GM18873 (cell line): ENCODE measurements around the gene HIPK3.
"Not testable (repeated sequence)": the region's sequence is repeated elsewhere in the genome, so short reads cannot be mapped to it uniquely, and the experiment has no call there.

Source experiments
- ATAC-seq: cut with Tn5 transposase; IDR thresholded peaks from one replicate; pipeline ENCODE4 v1.9.1; 2021; ENCODE audit warnings: mild to moderate bottlenecking, moderate library complexity, moderate number of reproducible peaks; ENCODE audit not compliant: unreplicated experiment, low FRiP score

Gene HIPK3

DNA sequence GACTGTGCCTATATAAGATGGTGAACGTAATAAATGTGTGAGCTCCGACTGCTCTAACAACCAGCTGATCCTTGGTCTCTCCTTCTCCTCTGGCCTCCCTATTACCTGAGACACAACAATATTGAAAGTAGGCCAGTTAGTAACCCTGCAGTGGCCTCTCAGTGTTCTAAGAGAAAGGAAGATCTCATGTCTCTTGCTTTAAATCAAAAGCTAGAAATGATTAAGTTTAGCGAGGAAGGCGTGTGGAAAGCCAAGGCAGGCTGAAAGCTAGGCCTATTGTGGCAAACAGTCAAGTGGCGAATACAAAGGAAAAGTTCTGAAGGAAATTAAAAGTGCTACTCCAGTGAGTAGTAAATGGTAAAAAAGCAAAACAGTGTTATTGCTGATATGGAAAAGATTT lies 39.5 kb downstream of the HIPK3 start:
- no peak for ATAC-seq

DNA sequence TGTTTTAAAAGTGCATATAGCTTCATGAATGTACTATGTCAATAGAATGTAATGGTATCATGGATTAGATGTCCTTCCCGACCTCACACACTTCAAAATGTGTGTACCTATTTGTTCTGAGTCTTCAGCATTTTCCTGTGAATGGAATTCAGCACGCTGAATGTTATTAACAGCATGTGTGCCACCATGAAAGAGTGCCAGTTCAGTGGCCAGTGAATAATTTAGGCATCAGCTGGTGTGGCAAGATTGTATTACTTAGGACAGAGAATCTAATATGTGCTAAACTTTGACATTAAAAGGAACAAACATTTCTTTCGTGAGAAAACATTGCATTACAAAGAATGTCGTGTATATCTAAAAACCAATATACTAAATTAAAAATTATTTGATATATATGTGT lies 46.4 kb downstream of the HIPK3 start:
- ATAC-seq = no peak

DNA sequence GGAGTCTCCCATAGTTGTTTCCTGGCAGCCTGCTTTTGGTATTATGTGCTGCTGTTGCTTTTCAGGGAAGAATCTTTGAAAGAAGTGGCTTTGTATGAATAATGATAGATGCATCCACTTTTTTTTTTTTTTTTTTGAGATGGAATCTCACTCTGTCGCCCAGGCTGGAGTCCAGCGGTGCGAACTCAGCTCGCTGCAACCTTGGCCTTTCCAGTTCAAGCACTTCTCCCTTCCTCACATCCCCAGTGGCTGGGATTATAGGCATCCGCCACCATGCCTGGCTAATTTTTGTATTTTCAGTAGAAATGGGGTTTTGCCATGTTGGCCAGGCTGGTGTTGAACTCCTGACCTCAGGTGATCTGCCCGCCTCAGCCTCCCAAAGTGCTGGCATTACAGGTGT lies 49.6 kb downstream of the HIPK3 start:
- not testable (repeated sequence) for ATAC-seq

DNA sequence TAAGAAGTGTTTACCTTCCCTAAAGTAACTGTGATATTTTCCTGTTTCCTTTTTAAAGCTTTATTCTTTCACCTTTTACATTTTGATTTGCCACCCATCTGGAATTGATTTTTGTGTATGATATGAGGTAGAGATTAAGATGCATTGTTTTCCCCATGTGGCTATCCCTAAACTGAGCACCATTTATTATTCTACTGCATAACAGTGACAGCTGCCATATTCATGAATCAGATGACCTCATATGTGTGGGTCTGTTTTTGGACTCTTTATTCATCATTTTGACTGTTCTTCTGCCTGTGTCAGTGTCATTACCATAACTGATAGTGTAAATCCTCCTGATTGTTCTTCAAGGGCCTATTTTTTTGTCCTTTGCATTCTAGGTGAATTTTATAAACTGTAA lies 50.8 kb downstream of the HIPK3 start:
- ATAC-seq = no peak

DNA sequence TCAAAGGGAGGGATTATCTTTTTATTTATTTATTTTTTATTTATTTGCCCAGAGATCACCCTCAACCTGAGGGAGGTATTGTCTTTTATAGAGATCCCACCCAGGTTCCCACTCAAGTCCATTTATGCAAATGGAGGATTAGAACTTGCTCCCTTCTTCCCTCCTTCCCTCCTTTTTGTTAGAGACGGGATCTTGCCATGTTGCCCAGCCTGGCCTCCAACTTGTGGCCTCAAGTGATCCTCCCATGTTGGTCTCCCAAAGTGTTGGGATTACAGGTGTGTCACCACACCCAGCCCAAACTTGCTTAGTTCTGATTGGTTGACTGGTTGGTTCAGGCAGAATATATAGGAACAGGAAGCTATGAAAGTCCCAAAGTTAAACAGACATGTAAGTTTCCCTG lies 51.9 kb downstream of the HIPK3 start:
- no peak for ATAC-seq

DNA sequence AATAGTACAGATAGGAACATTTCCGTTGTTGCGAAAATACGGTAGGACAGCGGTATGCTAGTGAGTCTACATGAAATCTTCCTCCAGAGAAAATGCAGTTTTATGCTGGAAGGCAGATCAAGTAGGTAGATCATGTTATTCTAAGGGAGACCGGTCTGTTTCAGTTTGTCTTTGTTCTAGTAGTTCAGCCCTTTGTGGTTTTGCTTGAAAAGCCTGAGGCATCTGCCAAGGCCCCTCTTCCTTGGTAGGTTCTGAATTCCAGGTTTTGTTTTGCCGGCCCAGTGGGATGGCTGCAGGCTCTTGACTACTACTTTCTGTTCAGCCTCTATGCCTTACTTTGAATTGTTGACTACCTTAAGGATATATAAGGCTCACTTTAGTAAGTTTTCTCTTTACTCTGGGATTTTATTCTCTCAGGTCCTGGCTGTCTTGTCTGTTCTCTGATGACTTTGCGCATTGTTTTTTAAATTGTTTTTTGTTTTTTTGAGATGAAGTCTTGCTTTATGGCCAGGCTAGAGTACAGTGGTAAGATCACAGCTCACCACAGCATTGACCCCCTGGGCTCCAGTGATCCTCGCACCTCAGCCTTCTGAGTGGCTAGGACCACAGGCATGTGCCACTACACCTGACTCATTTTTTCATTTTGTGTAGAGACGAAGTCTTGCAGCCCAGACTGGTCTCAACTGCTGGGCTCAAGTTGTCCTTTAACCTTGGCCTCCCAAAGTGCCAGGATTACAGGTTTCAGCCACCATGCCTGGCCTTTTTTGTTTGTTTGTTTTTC lies 53.7 kb downstream of the HIPK3 start:
- no peak for ATAC-seq

DNA sequence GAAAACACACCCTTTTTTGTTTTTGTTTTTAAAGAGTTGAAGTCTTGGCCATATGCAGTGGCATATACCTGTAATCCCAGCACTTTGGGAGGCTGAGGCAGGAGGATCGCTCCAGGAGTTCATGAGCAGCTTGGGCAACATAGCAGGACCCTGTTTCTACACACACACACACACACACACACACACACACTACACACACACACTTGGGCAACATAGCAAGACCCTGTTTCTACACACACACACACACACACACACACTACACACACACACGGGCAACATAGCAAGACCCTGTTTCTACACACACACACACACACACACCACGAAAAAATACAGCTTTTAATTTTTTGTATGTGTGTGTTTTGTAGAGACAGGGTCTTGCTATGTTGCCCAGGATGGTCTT lies 54.5 kb downstream of the HIPK3 start:
- no peak for ATAC-seq

DNA sequence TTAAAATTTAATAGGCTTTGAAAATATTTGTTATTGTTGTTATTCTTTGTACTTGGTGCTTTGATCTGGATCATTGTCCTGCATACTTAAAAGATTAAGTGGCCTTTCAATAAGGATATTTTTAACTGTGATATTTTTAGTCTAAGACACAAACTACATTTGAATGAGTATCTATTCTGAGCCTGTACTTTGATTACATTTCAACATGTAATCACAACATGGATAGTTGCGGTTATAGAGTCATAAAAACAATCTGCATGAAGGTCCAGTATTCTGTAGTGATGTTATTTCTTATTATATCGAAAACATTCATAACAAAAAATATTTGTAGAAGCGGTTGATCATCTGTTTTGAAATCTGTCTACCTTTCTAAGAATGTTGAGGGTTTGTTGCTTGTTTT lies 58.6 kb downstream of the HIPK3 start:
- ATAC-seq = no peak

DNA sequence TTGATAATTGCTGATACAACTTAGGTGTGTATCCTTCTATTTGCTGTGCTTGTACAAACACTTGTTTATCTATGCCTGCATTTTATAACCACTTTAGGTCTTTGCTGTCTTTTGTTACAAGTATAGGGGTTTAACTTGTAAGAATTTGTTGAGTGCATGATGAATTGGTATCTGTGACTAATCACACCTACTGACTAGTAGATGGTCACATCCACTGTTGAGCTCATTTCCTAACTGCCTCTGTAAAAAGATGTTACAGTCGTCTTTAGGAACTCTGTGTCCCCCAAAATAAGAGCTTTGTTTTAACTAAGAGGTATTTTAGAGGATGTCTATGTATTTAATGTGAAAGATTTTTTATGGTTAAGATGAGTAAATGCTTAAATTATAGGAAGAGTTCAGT lies 60.5 kb downstream of the HIPK3 start:
- no peak for ATAC-seq

DNA sequence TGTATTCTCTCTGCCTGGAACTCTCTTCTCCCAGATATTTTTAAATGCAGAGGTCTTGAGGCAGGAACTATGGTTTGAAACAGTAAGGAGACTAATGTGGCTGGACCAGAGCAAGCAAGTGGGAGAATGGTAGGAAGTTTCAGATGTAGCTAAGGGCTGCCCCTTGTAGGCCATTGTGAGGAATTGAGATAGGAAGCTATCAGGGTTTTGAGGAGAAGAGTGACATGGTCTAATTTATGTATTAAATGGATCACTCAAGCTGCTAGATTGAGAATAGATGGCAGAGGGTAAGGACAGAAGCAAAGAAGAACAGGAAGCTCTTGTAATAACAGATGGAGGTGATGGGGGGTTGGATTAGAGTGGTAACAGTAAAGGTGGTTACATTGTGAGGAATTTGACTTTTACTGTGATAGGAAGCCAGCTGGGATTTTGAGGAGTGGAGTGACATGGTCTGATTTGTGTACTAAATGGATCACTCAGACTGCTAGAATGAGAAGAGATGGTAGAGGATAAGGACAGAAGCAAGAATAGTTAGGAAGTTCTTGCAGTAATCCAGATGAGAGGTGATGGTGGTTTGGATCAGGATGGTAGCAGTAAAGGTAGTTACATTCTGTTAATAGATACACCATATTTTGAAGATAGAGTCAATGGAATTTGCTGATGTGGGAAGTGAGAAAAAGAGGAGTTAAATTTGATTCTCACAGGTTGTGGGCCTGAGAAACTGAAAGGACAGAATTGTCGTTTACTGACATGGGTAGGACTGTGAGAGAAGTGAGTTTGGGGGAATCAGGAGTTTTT lies 63.0 kb downstream of the HIPK3 start:
- no peak for ATAC-seq

DNA sequence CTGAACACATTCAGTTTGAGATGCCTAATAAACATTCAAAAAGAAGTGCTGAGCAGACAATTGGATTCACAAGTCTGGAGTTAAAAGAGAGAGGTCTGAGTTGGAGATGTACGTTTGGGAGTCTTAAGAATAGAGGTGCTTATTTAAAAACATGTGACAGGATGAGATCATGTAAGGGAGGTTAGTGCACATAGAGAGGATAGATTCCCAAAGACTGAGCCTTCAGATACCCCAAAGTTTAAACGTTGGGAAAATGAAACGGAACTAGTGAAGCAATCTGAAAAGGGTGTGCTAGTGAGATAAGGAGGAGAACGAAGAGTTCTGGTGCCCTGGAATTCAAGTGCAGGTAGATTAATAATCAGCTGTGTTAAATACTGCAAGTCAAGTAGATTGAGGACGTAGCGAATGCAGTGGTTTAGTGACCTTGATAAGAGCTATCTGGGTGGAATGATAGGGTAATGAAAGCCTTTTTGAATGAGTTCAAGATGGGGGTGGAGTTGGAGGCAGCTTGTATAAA lies 63.7 kb downstream of the HIPK3 start:
- ATAC-seq = no peak

DNA sequence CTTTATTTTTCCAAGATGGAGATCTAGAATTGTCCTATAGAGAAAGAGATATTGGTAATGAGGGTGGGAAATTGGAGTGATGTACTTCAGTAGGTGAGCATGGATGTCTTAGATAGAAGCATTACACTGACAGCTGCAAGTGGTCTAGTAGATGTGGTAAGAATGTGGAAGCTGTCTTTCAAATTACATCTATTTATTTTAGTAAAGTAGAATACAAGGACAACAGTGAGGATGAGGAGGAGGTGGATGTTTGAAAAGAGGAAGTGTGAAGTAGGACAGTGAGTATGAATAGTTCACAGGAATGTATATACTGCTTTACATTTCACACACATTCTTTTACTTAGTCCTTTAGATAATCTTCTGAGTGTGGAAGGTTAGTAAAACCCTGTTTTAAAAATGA lies 64.2 kb downstream of the HIPK3 start:
- ATAC-seq = no peak

DNA sequence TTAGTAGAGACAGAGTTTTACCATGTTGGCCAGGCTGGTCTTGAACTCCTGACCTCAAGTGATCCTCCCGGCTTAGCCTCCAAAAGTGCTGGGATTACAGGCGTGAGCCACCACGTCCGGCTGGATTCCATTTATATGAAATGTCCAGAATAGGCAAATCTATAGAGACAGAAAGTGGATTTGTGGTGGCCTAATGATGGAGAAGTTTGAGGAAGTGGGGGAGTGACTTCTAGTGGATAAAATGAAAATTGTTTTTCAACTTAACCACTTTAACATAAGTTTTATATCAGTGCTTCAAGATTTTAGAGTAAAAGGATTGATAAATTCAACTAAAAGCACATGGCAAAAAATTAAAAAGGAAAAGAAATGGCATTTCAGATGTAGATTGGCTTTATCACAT lies 66.2 kb downstream of the HIPK3 start:
- no peak for ATAC-seq

DNA sequence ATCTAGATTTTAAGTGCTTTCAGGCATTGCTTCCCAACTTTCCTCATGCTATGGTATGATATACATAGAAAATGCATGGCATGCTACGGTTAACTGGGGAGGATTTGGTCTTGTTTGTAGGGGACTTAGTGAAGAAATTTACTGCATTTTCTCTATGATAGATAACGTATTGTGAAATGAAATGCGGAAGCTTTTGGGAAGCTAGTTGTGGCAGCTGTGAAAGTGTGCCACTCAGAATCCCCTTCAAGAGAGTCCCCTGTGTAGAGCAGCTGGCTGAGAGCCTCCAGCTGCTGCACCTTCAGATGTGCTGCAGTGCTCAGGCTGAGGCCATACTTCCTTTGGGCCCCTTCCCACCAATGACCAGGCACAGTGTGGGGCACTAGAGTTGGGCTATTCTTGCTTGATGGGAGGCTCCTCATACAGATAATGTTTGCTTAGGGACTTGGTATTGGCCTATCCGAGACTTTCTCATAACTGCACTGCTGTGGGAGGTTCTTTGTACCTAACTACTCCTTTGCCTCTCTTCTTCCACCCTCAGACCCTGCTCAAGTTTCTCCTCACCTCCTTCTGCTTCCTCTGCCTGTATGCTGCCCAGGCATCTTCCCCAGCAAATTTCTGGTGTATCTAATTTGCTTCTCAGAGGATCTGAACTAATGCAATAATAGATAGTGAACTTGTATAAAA lies 67.3 kb downstream of the HIPK3 start:
- no peak for ATAC-seq

DNA sequence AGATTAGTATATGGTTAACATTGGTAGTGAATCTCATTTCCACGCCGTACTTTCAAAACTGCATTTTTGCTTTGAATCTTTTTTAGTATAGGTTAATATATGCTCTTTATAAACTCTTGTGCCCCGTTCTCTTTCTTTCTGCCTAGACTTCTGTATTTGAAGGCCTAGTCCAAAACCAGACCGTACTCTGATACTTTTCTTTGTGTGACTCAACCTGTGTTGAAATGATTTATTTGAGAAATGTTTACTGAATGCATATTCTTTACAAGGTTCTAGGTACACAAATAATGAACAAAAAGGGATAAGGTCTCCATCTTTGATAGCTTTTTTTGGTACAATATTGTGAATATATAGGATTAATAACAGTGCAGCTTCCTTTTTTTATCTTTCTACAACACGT lies 68.3 kb downstream of the HIPK3 start:
- ATAC-seq = no peak

DNA sequence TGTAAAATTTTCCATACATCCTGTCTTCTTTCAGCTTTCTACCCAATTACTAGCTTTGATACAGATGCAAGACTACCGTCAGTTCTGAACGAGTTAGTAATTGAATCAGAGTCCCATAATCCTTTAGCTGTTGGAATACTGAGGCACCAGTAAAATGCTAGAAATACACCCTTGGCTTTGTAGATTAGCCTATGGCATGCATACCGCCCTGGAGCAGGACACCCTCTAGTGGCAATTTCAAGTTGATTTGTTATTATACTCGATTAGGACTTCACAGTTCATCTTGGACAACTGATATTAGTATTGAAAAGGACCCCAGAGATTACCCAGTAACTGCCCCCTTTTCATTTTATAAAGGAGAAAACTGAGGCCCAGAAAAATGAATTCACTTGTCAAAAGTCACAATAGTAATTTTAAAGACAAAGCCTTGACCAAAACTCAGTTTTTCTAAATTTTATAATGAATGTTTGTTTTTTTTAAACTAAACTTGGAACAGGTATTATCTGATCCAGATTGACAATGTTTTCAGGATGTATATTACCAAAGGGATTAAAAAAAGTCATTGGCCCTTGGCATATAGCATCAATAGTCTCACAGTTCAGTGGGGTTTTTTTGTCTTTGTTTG lies 72.6 kb downstream of the HIPK3 start:
- peak; percentile 58 for ATAC-seq

DNA sequence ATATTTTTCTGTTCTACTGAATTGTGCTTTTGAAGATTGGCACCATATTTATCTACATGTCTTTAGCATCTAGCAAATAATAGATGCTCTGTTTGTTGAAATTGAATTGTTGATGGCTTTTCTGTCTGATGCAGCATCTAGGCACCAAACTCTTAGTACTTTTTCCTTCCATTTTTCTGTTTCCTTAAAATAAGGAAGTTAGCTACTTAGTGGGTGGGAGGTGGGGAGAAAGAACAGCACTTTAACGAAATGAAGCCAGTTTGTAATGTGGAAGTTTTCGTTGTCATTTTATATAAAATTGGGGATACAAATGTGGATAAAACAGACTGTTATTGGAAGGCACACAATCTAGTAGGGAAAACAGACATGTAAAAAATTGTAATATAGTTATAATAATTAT lies 76.6 kb downstream of the HIPK3 start:
- ATAC-seq = no peak

DNA sequence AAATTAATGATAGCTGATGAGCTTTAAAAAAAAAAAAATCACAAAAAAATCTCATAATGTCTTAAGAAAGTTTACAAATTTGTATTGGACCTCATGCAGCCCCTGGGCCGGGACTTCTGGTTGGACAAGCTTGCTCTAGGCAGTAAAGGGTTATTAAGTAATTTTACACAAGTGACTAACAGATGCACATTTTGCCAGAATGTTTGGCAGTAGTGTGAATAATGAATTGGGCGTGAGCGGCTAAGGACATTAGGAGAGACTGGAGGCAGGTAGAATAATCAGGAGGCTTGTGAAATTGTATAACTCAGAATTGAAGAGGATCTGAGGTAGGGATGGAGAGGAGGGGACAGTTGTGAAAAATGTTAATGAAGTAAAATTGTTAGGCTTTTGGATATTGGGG lies 77.4 kb downstream of the HIPK3 start:
- ATAC-seq = no peak

DNA sequence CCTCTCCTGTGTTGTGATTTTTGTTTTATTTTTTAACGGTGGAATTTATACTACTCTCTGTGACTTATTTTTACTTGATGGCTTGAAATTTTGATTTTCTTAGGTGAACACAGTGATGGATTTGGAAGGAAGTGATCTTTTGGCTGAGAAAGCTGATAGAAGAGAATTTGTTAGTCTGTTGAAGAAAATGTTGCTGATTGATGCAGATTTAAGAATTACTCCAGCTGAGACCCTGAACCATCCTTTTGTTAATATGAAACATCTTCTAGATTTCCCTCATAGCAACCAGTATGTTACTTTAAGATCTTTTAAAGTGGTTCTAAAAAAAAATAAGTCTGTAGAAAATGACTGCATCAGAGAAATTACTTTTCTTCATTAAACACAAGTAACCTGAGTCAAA lies 82.1 kb downstream of the HIPK3 start:
- ATAC-seq = no peak

DNA sequence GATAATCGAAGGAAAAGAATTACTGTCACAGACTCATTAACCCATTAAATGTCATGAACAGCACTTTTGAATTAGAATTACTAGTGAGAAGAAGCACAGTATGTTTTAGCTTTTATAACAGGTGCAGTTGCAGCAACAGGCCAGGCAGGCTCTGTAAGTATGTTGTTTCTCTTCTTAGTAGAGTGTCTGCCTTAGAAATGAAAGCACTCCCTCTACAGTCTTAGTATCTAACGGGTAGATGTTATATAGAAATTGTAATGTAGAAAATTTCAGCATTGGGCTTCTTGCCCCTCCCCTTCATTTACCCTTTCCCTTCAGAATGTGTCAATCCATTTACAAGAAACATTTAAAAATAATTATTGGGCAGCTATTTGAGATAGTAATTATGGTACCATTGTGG lies 87.4 kb downstream of the HIPK3 start:
- ATAC-seq = no peak
